Posterior vena cava (tissue), 2 donors: Measurements from ENCODE around the gene SLPI. TPM values are rescaled to one million over a fixed set of nuclear protein-coding genes. Genes with fewer than 3 reads are reported as not detected.

Source experiments
- DNase-seq: peaks from one replicate; pipeline ENCODE4 v3.0.0-alpha.2; 2020; ENCODE audit warnings: low spot score
- intact Hi-C, 2 donors: fragments of 100-400 bp; cut with DNase I; formaldehyde crosslinking; loops; one replicate each; pipeline versions ENCODE4 v1.14.1 to v1.14.2; 2022 to 2023
- total RNA-seq, 2 donors: library from RNA; stranded (reverse); fragmentation: NEBNext Ultra II Directional; extraction: Animal tissue kit (Norgen Biotek cat#: 25700); gene quantifications; one replicate each; pipeline ENCODE4 v1.2.1, GENCODE V29; 2021
- donor health status: DM: yes; HTN: yes; CAD: no.
- donor health status: DM: yes; HTN: yes; CAD: no.

The SLPI gene
- total RNA-seq, 2 donors from 2014 or later: 14.6 to 74.0 TPM

DNA sequence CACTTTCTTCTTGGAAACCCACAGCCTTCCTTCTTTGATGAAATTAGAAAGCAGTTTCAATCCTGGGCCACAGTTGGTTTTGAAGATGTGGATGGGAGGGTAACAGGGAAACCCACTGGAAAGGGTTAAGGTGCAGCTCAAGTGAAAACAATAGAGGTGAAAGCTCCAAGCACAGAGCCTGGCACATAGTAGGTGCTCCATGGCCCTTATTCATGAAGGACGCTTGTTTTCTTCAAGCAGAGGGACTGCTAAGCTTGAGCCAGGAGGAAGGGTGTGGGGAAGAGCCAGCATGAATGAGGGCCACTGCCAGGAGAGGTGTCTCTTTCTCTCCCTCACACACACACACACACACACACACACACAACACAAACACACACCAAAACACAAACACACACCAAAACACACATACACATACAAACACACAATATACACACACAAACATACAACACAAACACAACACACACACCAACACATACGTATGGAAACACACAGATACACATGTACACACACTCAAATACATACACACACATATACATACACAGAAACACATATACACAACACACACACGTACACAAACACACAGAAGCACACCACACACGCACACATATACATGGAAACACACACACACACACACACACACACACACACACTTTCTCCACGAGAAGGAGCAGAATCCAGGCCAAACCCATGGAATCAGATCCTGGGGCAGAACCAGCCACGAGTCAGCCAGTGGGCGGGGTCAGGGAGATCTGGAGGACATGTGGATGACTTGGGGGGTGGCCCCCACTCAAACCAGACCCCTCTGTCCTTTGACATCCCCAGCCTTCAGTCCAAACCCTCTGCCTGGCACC lies 28.6 kb upstream of the SLPI start:
- DNase-seq: no peak

DNA sequence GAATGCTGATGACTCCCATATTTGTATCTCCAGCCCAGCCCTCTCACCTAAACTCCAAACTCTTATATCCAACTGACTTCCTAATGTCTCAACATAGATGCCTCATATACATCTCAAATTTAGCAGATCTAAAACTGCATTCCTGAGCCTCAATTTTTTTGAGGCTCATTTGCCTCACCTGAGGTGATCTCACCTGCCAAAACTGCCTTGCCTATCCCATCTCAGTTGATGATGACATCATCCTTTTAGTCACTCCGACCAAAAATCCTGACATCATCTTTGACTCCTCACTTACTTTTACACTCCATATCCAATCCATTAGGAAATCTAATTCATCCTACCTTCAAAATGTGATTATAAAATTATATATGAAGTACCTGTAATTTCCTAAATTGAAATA lies 25.6 kb upstream of the SLPI start:
- intact Hi-C loops: loop anchor here in 1 of 2 donors (1.0 kb wide), 1 partner anchor 32 kb away; no protein-coding TSS in a partner anchor
- DNase-seq: no peak

More for the DNA sequence above, 28.6 kb upstream of the SLPI start:
- intact Hi-C loops: no loop called here

DNA sequence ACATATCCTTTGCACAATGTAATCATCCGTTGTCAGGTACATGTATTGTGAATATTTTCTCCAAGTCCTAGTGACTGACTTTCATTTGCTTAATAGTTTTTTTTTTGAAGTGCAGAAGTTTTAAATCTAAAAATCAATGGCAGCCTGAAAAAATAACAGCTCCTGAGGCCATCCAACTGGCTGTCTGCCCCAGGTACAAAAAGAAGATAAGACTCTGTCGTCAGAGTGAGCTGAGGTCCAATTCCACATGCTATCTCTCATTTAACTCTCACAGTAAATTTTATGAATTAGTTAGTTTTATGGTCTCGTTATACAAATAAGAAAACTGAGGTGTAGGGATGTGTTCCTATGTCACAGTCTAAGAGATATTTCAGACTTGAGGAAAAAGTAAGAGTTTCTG lies 21.0 kb upstream of the SLPI start:
- intact Hi-C loops: no loop called here
- DNase-seq: no peak

DNA sequence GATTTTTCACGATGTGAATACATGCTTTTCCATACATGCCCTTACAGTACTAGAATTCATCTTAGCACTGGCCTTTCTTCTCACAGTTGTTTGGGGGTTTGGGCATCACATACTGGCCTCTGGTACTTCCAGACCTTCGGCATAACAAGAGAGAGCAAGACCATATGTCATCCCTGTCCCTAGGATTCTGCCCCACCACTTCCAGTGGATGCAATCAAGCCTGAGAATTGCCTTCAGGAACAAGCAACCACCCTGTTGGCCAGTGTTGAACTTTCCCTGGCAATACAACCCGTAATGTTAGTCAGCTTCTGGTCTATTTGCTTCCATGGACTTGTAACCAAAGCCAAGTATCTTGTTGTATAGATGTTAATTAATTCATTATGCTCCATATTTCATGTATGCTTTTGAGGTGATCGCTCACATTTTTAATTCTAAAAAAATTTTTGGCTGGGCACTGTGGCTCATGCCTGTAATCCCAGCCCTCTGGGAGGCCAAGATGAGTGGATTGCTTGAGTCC lies 15.4 kb upstream of the SLPI start:
- intact Hi-C loops: no loop called here
- no peak for DNase-seq

DNA sequence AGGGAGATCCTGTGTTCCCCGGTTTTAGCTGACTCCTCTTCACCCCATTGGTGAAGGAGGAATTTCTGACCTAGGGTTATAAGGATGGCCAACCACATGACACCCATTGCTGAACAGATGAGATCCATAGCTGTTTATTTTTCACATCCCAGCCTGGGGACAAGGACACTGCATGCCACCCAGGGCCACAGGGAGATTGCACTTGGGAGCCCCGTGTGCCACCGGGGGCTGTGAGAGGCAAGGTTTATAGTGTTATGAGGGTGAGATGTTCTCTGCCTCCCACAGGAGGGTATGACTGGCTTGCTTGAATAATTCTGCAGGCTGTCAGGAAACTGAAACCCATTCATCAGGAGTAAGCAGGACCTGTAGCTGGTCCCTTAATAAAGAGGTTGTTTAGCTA lies 14.7 kb upstream of the SLPI start:
- no peak for DNase-seq
- intact Hi-C loops: no loop called here

DNA sequence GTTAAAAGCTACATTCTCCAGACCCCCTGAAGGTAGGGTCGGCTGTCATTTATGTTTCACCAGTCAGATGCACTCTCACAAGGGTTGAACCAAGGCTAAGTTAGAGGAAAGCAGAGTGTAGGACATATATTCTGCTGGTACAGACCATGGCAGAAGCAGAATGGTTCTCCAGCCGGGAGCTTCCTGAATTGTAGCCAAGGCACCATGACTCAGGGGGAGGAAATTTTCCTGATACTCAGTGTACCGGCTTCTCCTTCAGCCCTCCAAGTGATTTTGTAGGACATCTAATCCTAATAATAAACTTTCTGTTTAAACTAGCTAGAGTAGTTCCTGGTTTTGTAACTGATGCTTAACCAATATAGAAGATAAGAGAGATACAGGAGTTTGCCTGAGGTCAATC lies 14.2 kb upstream of the SLPI start:
- intact Hi-C loops: no loop called here
- no peak for DNase-seq

DNA sequence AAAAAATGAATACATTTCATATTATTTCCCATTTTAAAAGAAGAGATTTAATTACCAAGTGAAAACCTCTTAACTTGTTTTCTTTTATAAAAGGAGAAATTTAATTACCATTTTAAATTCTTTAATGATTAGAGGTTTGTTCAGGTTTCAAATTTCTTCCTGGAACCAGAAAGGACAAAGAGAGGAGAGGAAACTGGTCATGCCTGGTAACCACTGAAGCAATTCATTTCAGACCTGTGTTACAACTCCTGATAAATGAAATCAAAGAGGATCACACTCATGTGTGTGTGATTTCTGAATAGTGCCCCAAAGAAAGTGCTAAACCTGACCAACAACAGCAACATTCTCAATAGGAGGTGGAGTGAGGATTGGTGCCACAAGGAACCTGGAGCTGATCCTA lies 12.6 kb upstream of the SLPI start:
- DNase-seq: no peak
- intact Hi-C loops: no loop called here

DNA sequence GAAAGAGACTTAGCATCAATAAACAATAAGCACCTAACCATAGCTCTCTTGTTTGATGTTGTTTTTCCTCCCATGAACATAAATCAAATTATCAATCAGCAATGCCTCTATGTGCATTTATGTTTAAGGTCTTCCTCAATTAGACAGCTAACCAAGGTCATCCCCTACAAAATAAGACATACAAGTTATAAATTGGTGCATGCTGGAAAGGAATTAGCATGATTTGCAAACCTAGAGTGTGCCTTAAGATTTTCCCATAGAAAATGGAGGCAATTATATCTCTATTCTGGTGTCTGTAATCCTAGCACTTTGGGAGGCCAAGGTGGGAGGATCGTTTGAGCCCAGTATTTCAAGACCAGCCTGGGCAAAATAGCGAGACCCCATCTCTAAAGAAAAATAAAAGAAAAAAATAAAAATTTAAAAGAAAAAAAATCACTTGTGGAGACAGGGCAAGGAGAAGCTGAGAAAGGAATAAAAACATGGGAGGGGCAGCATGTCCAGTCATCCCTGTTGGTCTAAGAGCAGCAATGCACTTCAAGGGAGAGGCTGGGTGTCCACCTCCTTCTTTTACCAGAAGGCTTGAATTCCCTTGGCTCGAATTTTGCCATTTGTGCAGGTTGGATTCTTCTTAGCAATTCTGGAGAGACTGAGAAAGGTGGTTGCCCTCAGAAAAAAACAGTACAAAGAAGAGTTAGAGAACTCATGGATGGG lies 9.3 kb upstream of the SLPI start:
- no peak for DNase-seq
- intact Hi-C loops: no loop called here

DNA sequence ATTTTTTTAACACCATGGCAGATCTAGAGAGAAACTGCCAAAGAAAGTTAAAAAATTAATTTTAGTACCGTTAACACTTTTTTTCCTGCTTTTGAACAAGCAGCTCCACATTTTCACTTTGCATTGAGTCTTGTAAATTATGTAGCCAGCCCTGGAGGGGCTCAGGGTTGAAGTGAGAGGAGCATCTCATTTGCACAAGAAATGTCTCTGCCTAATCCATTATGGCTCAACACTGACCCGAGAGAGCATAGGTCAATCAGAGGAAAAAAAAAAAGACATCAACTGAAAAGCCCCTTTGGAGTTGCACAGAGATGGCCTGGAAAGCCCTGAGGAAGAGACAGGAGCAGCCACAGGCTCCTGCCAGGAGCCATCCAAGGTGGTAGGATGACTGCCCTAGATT lies 4.3 kb upstream of the SLPI start:
- intact Hi-C loops: no loop called here
- no peak for DNase-seq

DNA sequence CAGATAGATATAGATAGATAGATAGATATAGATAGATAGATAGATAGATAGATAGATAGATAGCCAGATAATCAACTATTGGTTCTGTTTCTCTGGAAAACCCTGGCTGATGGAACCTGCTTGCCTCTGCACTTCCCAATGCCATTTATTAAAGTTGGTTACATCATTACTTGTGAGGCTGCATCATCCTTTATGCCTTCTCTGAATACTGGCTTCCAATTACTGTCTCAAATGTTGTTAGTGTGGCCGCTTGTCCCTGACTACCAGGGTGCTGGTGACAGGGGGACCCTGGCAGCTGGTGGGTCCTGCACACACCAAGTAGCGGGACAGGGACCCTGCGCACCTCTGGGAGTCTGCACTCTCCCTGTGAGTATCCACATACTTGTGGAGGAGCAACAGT lies 3.9 kb upstream of the SLPI start:
- intact Hi-C loops: no loop called here

DNA sequence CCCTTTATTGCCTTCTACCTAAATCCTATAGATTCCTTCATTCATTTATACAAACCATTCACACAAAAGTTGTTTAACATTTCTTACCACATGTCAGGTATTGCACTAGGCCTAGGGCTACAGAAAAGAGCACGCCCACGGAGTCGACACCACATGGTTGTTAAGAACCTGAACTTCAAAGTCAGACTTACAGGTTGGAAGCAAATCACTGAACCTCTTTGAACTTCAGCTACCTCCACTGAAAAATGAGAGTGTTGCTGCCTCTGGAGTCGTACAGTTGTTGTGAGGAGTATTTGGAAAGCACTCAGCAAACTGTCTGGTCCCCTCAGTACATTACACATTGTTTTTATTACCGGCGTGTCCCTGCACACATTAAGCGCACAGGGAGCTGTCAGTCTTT lies 3.3 kb upstream of the SLPI start:
- DNase-seq: no peak
- intact Hi-C loops: no loop called here

More for the DNA sequence above, 3.9 kb upstream of the SLPI start:
- DNase-seq: no peak

DNA sequence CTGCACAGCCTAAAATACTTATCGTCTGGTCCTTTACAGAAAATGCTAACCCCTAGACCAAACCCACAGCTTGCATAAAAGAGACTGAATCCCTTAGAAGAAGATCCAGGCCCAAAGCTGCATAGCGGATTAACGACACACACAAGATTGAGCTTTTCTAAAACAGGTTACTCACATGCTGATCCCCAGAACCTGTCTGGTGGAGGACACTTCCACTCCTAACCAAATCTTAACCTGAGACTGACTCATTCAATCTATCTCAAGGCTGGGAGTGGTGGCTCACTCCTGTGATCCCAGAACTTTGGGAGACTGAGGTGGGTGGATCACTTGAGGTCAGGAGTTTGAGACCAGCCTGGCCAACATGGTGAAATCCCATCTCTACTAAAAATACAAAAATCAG lies 2.8 kb upstream of the SLPI start:
- DNase-seq: no peak
- intact Hi-C loops: no loop called here

DNA sequence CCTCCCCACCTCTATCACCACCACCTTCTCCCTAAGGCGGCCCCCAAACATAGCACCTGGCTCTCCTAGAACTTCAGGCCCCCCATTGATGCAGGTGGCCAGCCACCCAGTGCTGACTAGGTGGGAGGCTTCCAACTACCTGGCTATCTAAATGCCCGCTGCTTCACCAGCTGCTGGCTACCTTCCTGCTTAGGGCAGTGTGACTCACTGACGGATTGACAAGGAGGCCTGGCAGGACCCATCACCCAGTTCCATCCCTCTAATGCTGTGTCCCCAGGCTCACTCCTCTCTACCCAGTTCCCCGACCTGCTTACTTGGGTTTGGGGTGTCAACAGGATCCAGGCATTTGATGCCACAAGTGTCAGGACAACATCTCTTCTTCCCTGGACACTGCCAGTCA lies 1.1 kb downstream of the SLPI start:
- DNase-seq: no peak
- intact Hi-C loops: no loop called here

DNA sequence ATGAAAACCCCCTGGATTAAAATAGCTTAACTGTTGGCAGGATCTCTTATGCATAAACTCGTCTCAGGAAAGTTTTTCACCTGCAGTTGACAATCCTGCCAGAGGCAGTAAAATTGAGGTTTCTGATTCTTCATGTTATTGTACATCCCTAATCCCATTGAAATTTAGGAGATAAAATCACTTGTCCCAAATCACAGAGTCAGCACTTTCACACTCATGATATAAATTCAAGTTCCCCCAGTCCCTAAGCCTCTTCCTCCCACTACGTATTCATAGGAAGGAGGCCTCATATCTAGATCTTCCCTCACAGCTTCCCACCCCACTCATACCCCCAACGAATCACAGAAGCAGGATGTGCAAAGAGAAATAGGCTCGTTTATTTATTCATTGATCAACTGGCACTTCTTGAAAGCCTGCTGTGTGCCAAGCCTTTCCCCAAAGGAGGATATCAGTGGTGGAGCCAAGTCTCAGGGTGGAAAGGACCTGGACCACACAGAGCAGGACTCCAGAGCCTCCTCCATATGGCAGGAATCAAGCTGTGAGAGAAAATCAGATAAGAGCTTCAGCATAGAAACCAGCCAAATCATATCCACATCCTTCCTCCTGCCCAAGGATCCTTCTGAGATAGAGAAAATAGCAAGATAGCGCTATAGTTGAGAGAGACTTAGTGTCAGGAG lies 2.3 kb downstream of the SLPI start:
- DNase-seq: no peak
- intact Hi-C loops: no loop called here

DNA sequence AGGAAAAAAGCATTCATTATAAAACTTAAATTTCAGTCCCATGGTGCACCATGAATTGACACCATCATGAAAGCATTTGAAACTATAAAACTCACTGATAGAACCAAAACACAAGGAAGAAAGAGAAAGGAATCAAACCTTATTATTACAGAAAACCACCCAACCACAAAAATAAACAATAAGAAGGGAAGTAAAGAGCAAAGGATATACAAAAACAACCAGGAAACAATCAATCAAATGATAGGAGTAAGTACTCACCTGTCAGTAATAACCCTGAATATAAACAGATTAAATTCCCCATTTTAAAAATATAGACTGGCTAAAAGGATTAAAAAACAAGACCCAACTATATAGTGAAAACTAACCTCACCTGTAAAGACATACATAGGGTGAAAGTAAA lies 5.8 kb downstream of the SLPI start:
- intact Hi-C loops: no loop called here
- DNase-seq: no peak

DNA sequence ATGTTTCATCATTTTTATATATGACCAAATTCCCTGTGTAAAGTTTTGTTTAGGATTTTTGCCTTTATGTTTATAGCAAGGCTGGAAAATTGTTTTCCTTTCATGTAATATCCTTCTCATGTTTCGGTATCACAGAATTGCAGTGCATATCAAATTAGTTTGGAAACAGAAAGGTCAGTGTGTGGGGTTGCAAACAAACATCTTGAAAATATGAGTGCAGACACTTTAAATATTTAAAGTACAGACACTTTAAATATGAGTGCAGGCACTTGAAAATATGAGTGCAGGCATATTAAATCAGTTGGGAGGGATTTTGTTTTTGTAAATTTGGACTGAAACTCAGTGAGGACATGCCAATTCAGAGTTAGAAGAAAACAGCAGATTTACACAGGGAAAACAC lies 6.5 kb downstream of the SLPI start:
- DNase-seq: no peak
- intact Hi-C loops: no loop called here

DNA sequence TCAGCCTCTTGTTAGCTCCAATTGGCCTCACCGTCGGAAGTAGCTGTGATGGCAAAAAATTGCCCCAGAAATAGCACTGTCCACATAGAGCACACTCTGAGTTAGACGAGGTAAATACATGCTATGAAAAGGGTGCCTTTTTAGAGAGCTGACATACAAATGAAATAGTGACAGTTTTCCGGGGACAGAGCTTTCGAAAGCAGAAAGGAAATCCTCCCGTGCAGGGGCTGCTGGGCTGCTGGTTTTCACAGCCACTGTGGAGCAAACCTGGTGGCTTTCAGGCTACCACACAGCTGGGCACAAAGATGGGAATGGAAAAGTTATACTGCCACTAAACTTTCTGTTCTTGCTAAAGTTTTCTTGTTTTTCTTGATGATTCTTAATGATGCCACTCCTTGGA lies 8.3 kb downstream of the SLPI start:
- no peak for DNase-seq
- intact Hi-C loops: no loop called here

DNA sequence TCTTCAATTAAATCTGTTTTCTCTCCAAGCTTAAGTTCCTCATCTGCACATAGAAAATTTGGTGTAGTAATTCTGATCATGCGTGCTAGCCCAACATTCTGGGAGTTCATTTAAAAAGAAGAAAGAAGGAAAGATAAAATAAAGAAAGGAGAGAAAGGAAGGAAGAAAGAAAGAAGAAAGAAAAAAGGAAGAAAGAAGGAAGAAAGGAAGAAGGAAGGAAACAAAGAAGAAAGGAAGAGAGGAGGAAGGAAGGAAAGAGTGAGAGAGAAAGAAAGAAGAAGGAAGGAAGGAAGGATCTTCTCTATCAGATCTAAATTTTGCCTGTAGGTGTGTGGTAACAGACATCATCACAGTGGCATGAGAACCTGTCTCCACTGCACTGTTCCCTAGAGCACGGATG lies 16.2 kb downstream of the SLPI start:
- DNase-seq: no peak
- intact Hi-C loops: no loop called here

DNA sequence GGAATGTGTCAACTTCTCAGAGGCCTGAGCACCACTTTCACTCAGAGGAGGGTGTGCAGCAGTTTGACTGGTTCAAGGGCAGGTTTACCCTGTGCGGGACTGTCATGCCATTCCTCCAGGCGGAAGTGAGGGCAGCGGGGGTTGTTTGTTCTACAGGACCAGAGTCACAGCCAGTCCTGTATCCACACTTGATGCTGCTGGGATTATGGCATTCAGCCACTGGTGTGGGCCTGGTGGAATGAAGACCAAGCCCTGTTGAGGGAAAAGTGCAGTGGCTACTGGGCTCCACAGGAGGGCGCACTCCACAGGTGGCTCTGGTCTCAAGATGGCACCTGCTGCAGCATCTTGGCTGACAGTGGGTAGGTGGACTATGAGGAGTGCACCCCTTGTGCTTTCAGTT lies 18.4 kb downstream of the SLPI start:
- no peak for DNase-seq
- intact Hi-C loops: no loop called here

DNA sequence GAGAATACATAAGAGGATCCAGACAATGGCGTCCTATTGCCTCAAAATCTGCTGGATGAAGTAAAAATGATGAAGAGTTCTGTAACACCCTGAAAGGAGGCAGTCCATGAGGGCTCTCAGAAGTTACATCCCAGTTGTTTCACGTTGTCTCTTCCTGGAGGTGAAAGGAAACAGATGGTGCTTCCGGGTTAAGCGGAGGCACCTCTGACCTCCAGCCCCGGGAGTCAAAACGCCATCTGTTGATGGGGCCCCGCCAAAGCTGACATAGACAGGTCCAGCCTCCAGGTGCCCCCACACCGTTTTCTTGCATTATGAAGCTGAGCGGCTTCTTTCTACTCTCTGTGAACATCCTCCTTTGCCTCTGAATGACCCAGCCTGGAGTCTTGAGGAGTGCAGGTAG lies 23.7 kb downstream of the SLPI start:
- no peak for DNase-seq
- intact Hi-C loops: no loop called here
